Measurements from ENCODE around the gene WASHC4.

GRCh38 chr12:105167346-105167745 lies 59.8 kb downstream of the WASHC4 start:
- TF ChIP-seq CTCF (IDR thresholded peaks at IDR 0.05), result no peak
- no peak for TF ChIP-seq TCF7L2 (IDR thresholded peaks at IDR 0.05; ENCODE audit: low read depth, low read length)
- no peak for TF ChIP-seq SIN3A (IDR thresholded peaks at IDR 0.05; ENCODE audit: borderline replicate concordance, insufficient read depth, low read depth, low read length)

Data from Panc1 (cell line).